ENCODE data around the gene PIK3R5. TPM values are rescaled to one million over a fixed set of nuclear protein-coding genes. Genes with fewer than 3 reads are reported as not detected.
A peak's percentile ranks its signal among the peaks of the same experiment; 100 is the strongest.

PIK3R5 gene
- total RNA-seq, 1 donor from 2014 or later = 0.30 TPM

DNA sequence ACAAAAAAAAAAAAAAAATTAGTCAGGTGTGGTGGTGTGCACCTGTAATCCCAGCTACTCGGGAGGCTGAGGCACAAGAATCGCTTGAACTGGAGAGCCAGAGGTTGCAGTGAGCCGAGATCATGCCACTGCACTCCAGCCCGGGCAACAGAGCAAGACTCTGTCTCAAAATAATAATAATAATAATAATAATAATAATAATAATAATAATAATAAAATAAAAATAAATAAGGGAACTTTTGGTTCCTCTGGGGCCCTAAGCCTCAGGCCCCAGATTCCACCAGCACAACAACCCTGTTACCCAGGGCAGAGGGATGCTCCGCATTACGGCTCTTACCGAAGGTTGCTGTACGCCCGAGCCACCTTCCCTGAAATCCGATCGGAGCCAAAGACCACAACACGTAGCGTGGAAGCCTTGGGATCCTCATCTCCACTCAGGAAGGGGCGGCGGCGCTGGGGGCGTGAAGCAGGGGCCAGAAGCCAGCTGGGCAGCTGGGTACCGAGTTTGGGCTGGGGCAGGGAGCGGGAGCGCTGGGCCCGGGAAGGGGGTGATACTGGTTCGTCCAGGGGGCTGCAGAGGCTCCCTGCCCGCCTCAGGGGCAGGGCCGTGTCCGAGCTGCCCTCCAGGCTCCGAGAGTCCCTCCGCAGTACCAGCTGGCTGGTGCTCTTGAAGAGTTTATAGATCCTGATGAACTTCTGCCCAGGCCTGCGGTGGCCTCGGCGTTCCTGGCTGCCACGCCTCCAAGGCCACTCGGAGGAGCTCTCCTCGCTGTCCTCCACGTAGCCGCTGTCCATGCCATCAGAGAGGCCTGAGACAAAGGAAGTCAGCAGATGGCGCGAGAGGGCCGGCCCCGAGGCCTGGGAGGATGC, 77.4 kb downstream of the PIK3R5 start:
- no peaks in the 10 kb centered on the region for H4K20me1 ChIP-seq (ENCODE audit: insufficient read depth, low read length)
- Mint-ChIP-seq H3K36me3 (ENCODE audit: low read depth, unreplicated experiment) (no peaks in the 10 kb centered on the region), H3K27me3 (ENCODE audit: low read depth, unreplicated experiment) (peaks cover 9% of the 10 kb centered on the region), H3K27ac (ENCODE audit: unreplicated experiment) (no peak overlapping the region), H3K9me3 (ENCODE audit: unreplicated experiment) (peaks cover 2% of the 10 kb centered on the region), H3K4me3 (ENCODE audit: unreplicated experiment) (no peak overlapping the region), H3K4me1 (ENCODE audit: low read depth, unreplicated experiment) (no peaks in the 10 kb centered on the region)
- no peaks in the 10 kb centered on the region for H3K79me2 ChIP-seq (ENCODE audit: insufficient read depth, low read length)
- no peak overlapping the region for H2AFZ ChIP-seq (ENCODE audit: low read depth, low read length)
- DNase-seq (ENCODE audit: low read depth) = peak; percentile 17
- H3K4me3 ChIP-seq (ENCODE audit: insufficient read depth, low read depth, low read length) = no peak overlapping the region
- H3K4me2 ChIP-seq (ENCODE audit: low read length) = no peak overlapping the region
- no peak overlapping the region for H3K27ac ChIP-seq (ENCODE audit: low read depth, low read length)
- no peak for FAIRE-seq
- TF ChIP-seq EZH2 (IDR thresholded peaks at IDR 0.05; ENCODE audit: insufficient read depth, low read length) = no peak
- TF ChIP-seq, protein P1, sequence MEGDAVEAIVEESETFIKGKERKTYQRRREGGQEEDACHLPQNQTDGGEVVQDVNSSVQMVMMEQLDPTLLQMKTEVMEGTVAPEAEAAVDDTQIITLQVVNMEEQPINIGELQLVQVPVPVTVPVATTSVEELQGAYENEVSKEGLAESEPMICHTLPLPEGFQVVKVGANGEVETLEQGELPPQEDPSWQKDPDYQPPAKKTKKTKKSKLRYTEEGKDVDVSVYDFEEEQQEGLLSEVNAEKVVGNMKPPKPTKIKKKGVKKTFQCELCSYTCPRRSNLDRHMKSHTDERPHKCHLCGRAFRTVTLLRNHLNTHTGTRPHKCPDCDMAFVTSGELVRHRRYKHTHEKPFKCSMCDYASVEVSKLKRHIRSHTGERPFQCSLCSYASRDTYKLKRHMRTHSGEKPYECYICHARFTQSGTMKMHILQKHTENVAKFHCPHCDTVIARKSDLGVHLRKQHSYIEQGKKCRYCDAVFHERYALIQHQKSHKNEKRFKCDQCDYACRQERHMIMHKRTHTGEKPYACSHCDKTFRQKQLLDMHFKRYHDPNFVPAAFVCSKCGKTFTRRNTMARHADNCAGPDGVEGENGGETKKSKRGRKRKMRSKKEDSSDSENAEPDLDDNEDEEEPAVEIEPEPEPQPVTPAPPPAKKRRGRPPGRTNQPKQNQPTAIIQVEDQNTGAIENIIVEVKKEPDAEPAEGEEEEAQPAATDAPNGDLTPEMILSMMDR (IDR thresholded peaks at IDR 0.05; ENCODE audit: insufficient read depth, low read depth, low read length) = no peak
- no peak overlapping the region for H3K9ac ChIP-seq (ENCODE audit: low read length)
- H3K36me3 ChIP-seq (ENCODE audit: insufficient read depth, low read length) = no peaks in the 10 kb centered on the region
- H3K9me3 ChIP-seq (ENCODE audit: insufficient read depth, low read depth, low read length) = no peaks in the 10 kb centered on the region
- no peaks in the 10 kb centered on the region for H3K4me1 ChIP-seq (ENCODE audit: insufficient read depth, low read length)
- H3K27me3 ChIP-seq (ENCODE audit: insufficient read depth, low read length) = no peaks in the 10 kb centered on the region

- Mint-ChIP-seq H3K4me1 (ENCODE audit: low read depth, unreplicated experiment) (no peaks in the 10 kb centered on the region), H3K9me3 (ENCODE audit: unreplicated experiment) (peaks cover 3% of the 10 kb centered on the region), H3K36me3 (ENCODE audit: low read depth, unreplicated experiment) (no peaks in the 10 kb centered on the region), H3K4me3 (ENCODE audit: unreplicated experiment) (no peak overlapping the region), H3K27ac (ENCODE audit: unreplicated experiment) (no peak overlapping the region), H3K27me3 (ENCODE audit: low read depth, unreplicated experiment) (peaks cover 16% of the 10 kb centered on the region)
- TF ChIP-seq, protein P1 (IDR thresholded peaks at IDR 0.05; ENCODE audit: insufficient read depth, low read depth, low read length) = no peak
- no peak for TF ChIP-seq EZH2 (IDR thresholded peaks at IDR 0.05; ENCODE audit: insufficient read depth, low read length)
- no peaks in the 10 kb centered on the region for H4K20me1 ChIP-seq (ENCODE audit: insufficient read depth, low read length)
- H3K4me1 ChIP-seq (ENCODE audit: insufficient read depth, low read length) = no peaks in the 10 kb centered on the region
- no peak overlapping the region for H3K27ac ChIP-seq (ENCODE audit: low read depth, low read length)
- H3K4me3 ChIP-seq (ENCODE audit: insufficient read depth, low read depth, low read length) = no peak overlapping the region
- H3K4me2 ChIP-seq (ENCODE audit: low read length) = no peak overlapping the region
- no peak overlapping the region for H3K9ac ChIP-seq (ENCODE audit: low read length)
- no peaks in the 10 kb centered on the region for H3K79me2 ChIP-seq (ENCODE audit: insufficient read depth, low read length)
- H3K36me3 ChIP-seq (ENCODE audit: insufficient read depth, low read length) = no peaks in the 10 kb centered on the region
- DNase-seq (ENCODE audit: low read depth) (no peak), FAIRE-seq (no peak)
- H3K27me3 ChIP-seq (ENCODE audit: insufficient read depth, low read length) = no peaks in the 10 kb centered on the region
- no peaks in the 10 kb centered on the region for H3K9me3 ChIP-seq (ENCODE audit: insufficient read depth, low read depth, low read length)
- H2AFZ ChIP-seq (ENCODE audit: low read depth, low read length) = no peak overlapping the region
These were observed 78.2 kb downstream of the PIK3R5 start for GRCh38 chr17:8887301-8887700.

Data from astrocyte (in vitro differentiated cells and primary cell).